Transverse colon (tissue), 4 donors: ENCODE results near the gene RASAL2. TPM values are rescaled to one million over a fixed set of nuclear protein-coding genes. Genes with fewer than 3 reads are reported as not detected.

Source experiments
- DNase-seq: peaks from one replicate; pipeline ENCODE4 v3.0.0-alpha.2; 2019
- H3K27ac ChIP-seq, 4 donors: fragments of 200-600 bp; sonication (generic); 2 replicates each; pipeline ENCODE4 v1.5.1; 2016 to 2018; ENCODE audit warnings: inconsistent platforms in 4 of 4
- H3K27me3 ChIP-seq: fragments of 200-600 bp; sonication (generic); 2 replicates; pipeline ENCODE4 v1.5.1; 2017; ENCODE audit warnings: inconsistent platforms
- H3K36me3 ChIP-seq, 4 donors: fragments of 200-600 bp; sonication (generic); 2 replicates each; pipeline ENCODE4 v1.5.1; 2017 to 2019; ENCODE audit warnings: inconsistent platforms in 4 of 4
- H3K4me1 ChIP-seq, 4 donors: fragments of 200-600 bp; sonication (generic); 2 replicates each; pipeline ENCODE4 v1.5.1; 2017 to 2020; ENCODE audit warnings: inconsistent platforms in 4 of 4
- H3K4me3 ChIP-seq, 4 donors: fragments of 200-600 bp; sonication (generic); 1 replicate in 1 of 4; 2 replicates in 3 of 4; pipeline versions ENCODE4 v1.5.1 to v1.6.1; 2017 to 2019; ENCODE audit warnings: inconsistent platforms in 4 of 4
- H3K9me3 ChIP-seq, 2 donors: fragments of 200-600 bp; sonication (generic); 2 replicates each; pipeline ENCODE4 v1.5.1; 2017 to 2019; ENCODE audit warnings: inconsistent platforms in 2 of 2
- CTCF ChIP-seq, 5 experiments: fragments of 200-600 bp in 3 of 5; fragments of 450-650 bp in 2 of 5; sonication (generic) in 3 of 5; IDR thresholded peaks; 1 replicate in 2 of 5; 2 replicates in 3 of 5; pipeline ENCODE4 v1.5.1; 2016 to 2017; ENCODE audit warnings: antibody characterized with exemption in 5 of 5, inconsistent platforms in 3 of 5, mild to moderate bottlenecking in 2 of 5, moderate library complexity in 1 of 5
- EP300 ChIP-seq: sonication (generic); formaldehyde crosslinking; IDR thresholded peaks from one replicate; pipeline ENCODE4 v1.6.1; 2017; ENCODE audit warnings: antibody characterized with exemption, low read depth
- POLR2A ChIP-seq: fragments of 450-650 bp; IDR thresholded peaks from one replicate; pipeline ENCODE4 v1.6.1; 2016; ENCODE audit warnings: antibody characterized with exemption, mild to moderate bottlenecking, moderate library complexity
- POLR2AphosphoS5 ChIP-seq, 3 donors: sonication (generic); formaldehyde crosslinking; IDR thresholded peaks; one replicate each; pipeline ENCODE4 v1.6.1; 2016; ENCODE audit warnings: antibody characterized with exemption in 3 of 3
- WGBS, 2 donors: methylation state at CpG; one replicate each; pipeline ENCODE4 v1.1.5; 2018; ENCODE audit warnings: low coverage in 1 of 2; 5-methylcytosine and 5-hydroxymethylcytosine counted together
- in situ Hi-C, 4 donors: fragments of 200-750 bp; cut with MboI; loops; one replicate each; pipeline versions ENCODE4 v1.15.0 to v1.15.1; 2017; ENCODE audit warnings: low sequenced_read_pairs in 3 of 4, low pct_ligation_motif_present in 1 of 4, low pct_unique_long_range_greater_than_20kb in 1 of 4
- intact Hi-C: fragments of 100-400 bp; cut with DNase I; formaldehyde crosslinking; loops from one replicate; pipeline ENCODE4 v1.15.1; 2023; ENCODE audit warnings: low total_unique reads
- total RNA-seq, 4 donors: library from RNA; depleted of rRNA; stranded (reverse); fragments of >200 nt; gene quantifications; one replicate each; pipeline ENCODE4 v1.1.0, GENCODE V29; 2016

Gene RASAL2
- total RNA-seq, 4 donors from 2014 or later = 13.1 to 26.1 (median 19.8) TPM

DNA sequence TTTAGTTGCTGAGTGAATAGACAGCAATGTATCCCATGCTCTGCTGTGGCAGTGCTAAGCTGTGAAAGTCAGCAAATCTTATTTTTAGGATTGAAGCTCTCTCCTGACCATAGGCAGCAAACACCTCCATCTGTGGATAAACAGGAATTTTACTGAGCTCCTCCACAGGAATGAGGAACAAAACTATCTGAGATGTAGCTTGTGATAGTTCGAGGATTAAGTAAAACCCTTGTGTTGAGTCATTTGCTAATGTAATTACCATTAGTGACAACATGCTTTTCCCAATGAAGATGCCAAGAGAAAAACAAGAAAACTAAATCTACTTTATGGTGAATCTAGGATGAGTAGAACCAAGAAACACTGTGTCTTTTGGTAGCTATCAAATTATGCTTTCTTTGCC, 280.1 kb downstream of the RASAL2 start:
- intact Hi-C loops = no loop called here
- Histone ChIP-seq H3K36me3 (no peaks in the 10 kb centered on the region), H3K4me1 (peaks cover 0 to 3% (median 0%) of the 10 kb centered on the region in 4 donors), H3K9me3 (no peaks in the 10 kb centered on the region), H3K27me3 (no peaks in the 10 kb centered on the region), H3K27ac (no peak overlapping the region), H3K4me3 (no peak overlapping the region)
- in situ Hi-C loops = no loop called here
- TF ChIP-seq CTCF (IDR thresholded peaks at IDR 0.05) (no peak), POLR2A (no peak), EP300 (no peak), POLR2AphosphoS5 (IDR thresholded peaks at IDR 0.05) (no peak)
- DNase-seq = no peak
- WGBS, 2 donors = 60 to 75% methylated on average over 1 of the region's 1 CpG

GRCh38 chr1:178376008-178376407, 282.1 kb downstream of the RASAL2 start:
- Histone ChIP-seq H3K4me3 (no peak overlapping the region), H3K27me3 (no peaks in the 10 kb centered on the region), H3K9me3 (no peaks in the 10 kb centered on the region), H3K27ac (no peak overlapping the region), H3K4me1 (peaks cover 0 to 3% (median 0%) of the 10 kb centered on the region in 4 donors), H3K36me3 (no peaks in the 10 kb centered on the region)
- WGBS, 2 donors = 60 to 80% methylated on average over 2 of the region's 2 CpGs
- DNase-seq = no peak
- in situ Hi-C loops = no loop called here
- TF ChIP-seq EP300 = no peak
- no peak for TF ChIP-seq CTCF (IDR thresholded peaks at IDR 0.05)
- no peak for TF ChIP-seq POLR2AphosphoS5 (IDR thresholded peaks at IDR 0.05)
- TF ChIP-seq POLR2A = no peak
- intact Hi-C loops = no loop called here

DNA sequence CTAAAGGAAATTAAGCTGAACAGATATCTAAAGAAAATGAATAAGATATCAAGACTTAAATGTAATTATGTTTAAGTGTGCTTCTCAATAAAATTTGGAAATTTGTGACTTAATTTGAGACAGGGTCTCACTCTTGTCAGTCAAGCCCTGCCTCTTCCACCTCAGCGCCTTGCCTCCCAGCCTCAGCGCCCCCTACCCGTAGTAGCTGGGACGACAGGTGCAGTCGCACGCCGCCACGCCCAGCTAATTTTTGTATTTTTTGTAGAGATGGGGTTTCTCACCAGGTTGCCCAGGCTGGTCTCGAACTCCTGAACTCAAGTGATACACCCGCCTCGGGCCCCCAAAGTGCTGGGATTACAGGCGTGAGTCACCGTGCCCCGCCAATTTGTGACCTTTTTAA, 285.9 kb downstream of the RASAL2 start:
- no peak overlapping the region for H3K27ac ChIP-seq
- no peak for DNase-seq
- H3K27me3 ChIP-seq = no peaks in the 10 kb centered on the region
- WGBS, 2 donors = 86% methylated on average over 14 of the region's 14 CpGs; no CpG with 5 or more reads in 1 of the 2 donors
- H3K36me3 ChIP-seq = no peaks in the 10 kb centered on the region
- no peak overlapping the region for H3K4me3 ChIP-seq
- intact Hi-C loops (no loop called here), in situ Hi-C loops (no loop called here)
- TF ChIP-seq EP300 (no peak), POLR2AphosphoS5 (IDR thresholded peaks at IDR 0.05) (no peak), POLR2A (no peak), CTCF (IDR thresholded peaks at IDR 0.05) (no peak)
- H3K9me3 ChIP-seq = no peaks in the 10 kb centered on the region
- no peaks in the 10 kb centered on the region for H3K4me1 ChIP-seq

- H3K4me3 ChIP-seq = no peak overlapping the region
- H3K27me3 ChIP-seq = no peaks in the 10 kb centered on the region
- H3K27ac ChIP-seq = no peak overlapping the region
- TF ChIP-seq EP300 = no peak
- no peak for TF ChIP-seq CTCF (IDR thresholded peaks at IDR 0.05)
- TF ChIP-seq POLR2A = no peak
- TF ChIP-seq POLR2AphosphoS5 (IDR thresholded peaks at IDR 0.05) = no peak
- DNase-seq = no peak
- 82 to 95% methylated on average over 1 of the region's 1 CpG for WGBS, 2 donors
- in situ Hi-C loops = no loop called here
- no peaks in the 10 kb centered on the region for H3K9me3 ChIP-seq
- intact Hi-C loops = no loop called here
- H3K36me3 ChIP-seq = no peaks in the 10 kb centered on the region
- H3K4me1 ChIP-seq = no peaks in the 10 kb centered on the region
Measured at GRCh38 chr1:178382372-178382771, 288.5 kb downstream of the RASAL2 start.
